Stimulated activated CD4-positive, alpha-beta T cell treated with anti-CD3 and anti-CD28 coated beads, TNF-alpha, amount 100 ng/mL, for 24 hours (primary cell): ENCODE measurements around the gene RDH13.

Experiments used
- DNase-seq, 3 experiments: peaks; one replicate each; pipeline ENCODE4 v3.0.0-alpha.2; 2020; ENCODE audit warnings: low read depth in 3 of 3

Gene RDH13

DNA sequence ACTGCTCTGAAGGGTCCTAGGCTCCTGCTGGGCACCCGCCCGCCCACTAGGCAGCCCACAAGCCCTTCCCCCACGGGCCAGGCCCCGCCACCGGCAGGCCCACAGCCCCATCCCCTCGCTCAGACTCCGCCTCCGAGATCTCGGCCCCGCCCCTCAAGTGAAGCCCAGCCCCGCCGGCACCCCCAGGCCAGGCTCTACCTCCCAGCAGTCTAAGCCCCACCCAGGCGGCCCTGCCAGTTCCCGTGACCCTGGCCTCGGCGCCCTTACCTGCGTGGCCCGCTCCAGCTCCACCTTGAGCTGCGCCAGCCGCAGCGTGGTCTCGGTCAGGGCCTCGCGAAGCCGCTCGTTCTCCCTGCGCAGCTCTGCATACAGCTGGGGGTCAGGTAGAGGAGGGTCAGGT is 29.0 kb upstream of the RDH13 start:
- DNase-seq = no peak

DNA sequence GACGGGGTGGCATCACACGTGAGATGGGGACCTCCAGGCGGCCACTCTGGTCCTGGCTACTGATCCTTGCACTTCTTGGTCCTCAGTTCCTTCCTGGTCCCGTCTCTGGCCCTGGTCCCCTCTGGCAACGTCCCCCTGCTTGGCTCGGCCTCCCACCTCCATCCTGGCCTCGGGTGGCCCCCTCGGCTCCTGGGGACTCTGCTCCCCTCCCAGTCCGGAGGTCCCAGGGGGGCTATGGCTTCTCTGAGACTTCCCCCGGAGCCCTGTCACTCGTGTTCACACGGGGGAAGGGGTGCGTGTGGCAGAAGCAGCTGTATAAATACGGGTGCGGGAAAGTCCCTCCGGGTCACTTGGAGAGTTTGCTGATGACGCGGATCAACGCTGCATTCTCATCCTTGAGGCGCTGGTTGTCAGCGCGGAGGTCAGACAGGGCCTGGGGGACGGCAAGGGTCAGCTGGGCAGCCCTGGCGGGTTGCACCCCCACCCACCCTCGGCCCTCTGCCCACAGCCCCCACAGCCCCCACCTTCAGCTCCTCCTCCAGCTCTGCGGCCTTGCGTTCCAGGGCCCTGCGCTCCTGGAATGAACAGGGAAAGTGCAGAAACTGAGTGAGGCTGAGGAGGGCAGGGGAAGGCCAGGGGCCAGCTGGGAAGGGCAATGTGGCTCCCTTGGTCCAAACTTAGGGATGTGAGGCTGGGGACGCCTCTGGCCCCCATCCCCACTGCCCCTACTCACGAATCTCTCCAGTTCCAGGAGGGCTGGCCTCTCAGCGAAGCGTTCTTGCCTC is 28.4 kb upstream of the RDH13 start:
- no peak for DNase-seq

DNA sequence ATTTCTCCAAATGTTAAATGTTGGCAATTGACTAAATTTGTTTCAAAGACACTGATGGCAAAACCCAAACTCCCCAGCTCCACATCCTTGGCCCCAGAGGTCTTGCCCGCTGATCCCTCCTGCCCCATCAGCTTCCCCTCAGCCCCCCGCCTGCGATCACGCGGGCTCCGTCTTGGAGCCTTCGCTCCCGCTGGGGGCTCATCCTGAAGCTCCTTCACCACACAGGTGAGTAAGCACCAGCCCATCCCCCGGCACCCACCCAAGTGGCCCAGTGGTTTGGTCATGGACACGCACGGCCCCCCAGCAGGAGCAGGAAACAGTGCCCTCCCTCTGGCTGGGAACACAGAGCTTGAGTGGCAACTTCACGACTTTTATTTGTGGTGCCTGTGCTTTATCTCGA is 27.6 kb upstream of the RDH13 start:
- DNase-seq = no peak

DNA sequence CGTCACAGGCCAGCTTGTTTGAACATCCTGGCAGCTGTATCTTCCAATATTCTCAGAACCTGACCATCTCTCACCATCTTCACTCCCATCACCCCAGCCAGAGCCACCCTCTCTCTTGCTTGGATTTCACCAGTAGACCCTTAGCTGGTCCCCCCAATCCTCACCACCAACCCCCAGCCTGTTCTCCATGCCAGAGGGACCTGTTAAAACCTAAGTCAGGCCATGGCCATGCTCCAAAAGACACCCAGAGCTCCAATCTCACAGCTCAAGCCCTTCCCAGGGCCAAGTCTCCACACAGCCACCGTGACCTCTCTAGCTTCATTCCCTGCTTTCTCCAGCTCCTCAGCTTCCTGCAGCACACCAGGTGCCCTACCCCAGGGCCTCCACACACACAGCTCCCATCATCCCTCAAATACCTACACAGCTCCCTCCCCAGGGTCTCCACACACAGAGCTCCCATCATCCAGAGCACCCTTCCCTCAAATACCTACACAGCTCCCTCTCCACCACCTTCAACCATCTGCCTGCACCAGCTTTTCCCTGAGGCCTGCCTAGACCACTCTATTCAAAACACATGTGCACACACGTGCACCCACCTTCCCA is 26.5 kb upstream of the RDH13 start:
- no peak for DNase-seq

DNA sequence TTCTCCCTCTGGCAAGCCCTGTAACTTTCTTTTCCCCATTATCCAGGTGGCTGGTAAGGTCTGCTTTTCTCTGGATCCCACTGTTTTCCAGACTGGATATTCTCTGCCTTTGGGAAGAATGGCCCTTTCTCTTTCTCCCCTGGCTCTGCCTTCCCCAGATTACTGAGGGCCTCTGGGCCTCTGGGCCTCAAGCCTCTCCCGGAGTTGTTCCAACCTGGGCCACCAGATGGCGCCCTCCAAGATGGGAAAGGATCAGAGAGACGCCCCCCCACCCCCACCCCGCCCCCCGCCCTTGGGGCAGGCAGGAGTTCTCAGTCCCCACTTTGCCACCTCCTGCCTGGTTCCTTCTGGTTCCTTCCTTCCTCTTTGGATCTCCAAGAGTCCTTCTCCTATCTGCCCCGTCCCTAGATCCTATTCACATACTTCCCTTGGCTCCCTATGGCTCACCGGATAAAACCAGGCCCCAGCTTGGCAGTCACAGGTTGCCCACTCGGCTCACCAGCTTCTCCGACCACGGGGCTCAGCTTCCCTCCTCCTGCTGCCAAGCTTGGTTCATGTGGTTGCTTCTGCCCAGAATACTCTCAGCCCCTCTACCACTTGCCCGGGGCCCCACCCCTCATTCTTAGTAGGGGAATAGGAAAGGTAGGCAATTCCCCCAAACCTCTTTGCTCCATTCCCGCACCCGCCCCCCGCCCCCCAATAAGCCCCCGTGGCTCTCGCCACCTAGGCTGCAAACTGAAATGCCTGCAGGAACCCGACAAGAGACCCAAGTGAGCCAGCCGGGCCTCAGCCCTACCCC is 25.8 kb upstream of the RDH13 start:
- peak; percentile 58 to 81 (median 62) for DNase-seq

DNA sequence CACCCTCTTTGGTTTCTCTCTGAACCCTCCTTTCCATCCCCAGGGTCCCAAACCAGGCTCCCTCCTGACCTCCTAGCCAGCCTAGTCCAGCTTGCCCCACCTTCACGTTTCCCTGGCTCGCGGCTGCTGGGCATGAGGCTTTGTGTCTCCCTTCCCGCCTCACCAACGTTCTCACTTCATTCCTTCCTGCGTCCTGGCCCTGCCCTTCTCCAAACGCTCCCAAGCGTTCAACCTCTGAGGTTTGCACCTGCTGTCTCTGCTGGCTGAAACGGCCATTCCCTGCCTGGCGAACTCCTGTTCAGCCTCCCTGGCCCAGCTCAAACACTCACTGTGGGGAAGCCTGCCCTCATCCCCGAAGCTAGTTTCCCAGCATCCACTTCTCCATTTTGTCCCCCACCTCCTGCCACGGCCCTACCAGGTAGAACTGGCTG is 25.1 kb upstream of the RDH13 start:
- DNase-seq = no peak

DNA sequence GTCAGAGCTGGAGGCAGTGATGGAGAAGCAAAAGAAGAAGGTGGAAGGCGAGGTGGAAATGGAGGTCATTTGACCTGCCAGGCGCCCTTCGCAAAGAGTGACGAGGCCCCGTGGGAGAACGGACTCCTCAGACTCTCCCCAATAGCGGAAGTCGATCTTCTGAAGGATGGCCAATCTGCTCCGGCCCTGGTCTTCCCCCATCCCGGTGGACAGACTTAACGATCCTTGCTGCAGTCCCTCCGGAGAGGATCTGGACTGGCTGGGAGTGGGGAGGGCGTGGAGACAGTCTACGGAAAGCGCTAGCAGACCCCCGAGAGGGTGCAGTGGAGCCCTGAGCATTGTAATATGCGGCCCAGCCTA is 24.6 kb upstream of the RDH13 start:
- DNase-seq = no peak

DNA sequence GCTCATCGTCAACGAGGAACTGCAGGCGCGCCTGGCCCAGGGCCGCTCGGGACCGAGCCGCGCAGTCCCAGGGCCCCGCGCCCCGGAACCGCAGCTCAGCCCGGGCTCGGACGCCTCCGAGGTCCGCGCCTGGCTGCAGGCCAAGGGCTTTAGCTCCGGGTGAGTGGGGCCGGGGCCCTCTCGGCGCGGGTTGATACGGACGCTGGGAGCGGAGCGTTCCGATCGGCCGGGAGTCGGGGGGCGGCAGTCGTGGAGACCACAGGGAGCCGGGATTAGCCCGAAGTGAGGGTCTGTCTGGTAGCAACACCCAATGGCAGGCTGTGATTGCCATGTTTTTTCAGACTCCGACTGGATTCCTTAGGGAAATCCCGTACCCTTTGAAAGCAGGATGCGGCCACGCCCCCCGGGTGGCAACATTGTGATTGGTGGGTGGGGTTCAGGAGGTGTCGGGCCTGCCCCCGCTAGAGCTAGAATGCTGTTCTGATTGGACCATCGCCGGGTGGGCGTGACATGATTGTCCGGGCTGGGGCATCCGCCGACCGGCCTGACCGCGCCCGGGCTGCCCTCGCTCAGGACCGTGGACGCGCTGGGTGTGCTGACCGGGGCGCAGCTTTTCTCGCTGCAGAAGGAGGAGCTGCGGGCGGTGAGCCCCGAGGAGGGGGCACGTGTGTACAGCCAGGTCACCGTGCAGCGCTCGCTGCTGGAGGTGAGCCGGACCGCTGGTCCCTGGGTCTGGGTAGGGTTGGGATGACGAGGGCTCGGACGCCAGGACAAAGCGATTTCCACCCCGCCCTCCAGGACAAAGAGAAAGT is 24.0 kb upstream of the RDH13 start:
- DNase-seq = peak in 2 of 3 experiments; percentile 25 to 59

DNA sequence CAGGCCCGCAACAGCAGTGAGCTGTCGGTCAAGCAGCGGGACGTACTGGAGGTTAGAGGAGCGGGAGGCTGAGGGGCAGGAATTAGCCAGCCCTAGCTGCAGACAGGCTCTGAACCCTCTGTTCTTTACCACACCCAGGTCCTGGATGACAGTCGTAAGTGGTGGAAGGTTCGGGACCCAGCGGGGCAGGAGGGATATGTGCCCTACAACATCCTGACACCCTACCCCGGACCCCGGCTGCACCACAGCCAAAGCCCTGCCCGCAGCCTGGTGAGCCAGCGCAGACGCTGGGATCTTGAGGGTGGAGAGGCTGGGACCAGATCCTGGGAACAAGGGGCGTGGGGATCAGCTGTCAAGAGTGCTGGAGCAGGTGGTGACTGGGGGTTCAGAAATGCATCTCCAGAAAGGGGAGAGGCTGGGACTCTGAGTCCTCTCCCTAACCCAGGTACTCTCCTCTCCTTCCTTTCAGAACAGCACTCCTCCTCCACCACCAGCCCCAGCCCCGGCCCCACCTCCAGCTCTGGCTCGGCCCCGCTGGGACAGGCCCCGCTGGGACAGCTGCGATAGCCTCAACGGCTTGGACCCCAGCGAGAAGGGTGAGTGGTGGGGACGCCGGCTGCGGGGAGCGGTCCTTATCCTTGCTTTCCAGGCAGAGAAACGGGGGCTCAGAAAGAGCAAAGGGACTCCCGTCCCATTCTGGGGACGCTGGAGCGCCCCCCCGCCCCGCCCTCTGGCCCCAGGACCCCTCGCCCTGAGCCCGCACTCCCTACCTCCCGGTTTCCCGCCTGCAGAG is 23.2 kb upstream of the RDH13 start:
- DNase-seq = no peak

DNA sequence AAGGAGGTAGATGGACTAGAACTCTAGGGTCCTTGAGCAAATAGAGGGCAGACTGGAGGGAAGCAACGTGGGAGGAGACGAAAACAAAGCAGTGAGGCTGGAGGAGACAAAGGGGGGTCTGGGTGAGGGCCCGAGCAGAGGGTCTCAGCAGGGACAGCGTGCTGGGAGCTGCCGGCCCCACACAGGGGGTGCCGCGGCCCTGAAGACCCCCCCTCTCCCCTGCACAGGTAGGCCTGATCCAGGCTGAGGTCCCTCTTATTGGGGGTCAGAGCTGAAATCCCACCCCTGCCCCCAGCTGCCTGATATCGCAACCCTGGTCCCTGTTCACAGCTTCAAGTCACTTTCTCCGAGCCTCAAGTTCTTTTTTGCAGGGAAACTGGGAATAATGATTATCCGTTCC is 21.5 kb upstream of the RDH13 start:
- no peak for DNase-seq

DNA sequence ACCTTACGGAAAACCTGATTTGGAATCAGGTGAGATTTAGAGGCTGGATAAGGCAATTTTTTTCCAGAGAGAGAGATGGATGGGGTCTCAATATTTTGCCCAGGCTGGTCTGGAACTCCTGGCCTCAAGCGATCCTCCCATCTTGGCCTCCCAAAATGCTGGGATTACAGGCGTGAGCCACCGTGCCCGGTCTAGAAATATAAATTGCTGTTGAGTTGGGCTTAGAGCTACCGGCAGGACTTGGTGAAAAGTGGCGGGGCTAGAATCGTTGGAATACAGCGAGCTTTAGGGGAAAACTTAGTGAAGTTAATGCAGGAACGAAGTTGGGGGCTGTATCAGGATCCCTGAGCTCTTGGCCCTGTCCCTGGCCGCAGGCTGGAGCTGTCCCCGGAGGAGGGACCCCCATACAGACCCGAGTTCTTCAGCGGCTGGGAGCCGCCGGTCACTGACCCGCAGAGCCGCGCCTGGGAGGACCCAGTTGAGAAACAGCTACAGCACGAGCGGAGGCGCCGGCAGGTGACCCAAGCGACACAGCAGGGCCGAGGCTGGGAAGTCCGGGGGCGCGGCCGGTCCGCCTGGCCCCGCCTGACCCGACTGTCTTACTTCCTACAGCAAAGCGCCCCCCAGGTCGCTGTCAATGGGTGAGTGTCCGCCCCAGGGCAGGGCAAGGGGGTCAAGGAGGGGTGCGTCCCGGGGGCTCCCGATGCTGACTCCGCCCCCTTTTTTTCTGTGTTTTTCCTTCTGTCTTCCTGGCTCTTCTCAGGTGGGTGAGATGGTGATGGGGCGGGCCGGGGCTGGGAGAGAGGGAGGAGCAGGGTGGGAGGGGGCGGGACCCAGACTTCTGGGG is 20.3 kb upstream of the RDH13 start:
- DNase-seq = no peak

DNA sequence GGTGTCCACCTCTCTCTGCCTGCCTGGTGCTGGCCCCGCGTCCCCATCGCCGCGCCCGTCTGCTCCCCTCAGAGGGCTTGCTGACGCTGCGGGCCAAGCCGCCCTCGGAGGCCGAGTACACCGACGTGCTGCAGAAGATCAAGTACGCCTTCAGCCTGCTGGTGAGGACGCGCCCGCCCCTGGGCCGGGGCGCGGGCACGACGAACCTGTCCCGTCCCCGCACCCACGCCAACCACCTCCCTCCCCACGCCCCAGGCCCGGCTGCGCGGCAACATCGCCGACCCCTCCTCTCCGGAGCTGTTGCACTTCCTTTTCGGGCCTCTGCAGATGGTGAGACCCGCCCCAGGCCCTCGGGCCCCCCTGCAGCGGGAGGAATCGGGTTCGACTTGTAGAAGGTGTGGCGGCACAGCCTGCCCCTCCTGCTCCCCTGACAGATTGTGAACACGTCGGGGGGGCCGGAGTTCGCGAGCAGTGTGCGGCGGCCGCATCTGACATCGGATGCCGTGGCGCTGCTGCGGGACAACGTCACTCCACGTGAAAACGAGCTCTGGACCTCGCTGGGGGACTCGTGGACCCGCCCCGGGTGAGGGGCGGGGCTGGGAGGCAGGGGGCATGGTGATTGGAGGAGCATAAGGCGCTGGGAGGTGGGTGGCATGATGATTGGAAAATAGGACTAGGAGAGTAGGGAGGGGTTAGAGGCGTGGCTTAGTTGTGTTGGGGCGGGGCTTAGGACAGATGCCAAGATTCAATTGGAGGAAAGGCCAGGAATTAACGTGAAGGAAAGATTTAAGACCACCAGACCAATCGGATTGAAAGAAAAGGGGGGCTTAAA is 19.3 kb upstream of the RDH13 start:
- peak in 1 of 3 experiments; percentile 55 for DNase-seq

DNA sequence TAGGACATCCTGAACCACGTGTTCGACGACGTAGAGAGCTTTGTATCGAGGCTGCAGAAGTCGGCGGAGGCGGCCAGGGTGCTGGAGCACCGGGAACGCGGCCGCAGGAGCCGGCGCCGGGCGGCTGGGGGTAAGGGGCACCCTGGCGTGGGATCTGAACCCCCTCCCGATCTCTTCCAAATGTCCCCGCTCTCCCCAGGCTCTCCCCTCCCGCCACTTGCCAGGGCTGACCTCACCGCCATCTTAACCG is 18.7 kb upstream of the RDH13 start:
- DNase-seq = no peak

DNA sequence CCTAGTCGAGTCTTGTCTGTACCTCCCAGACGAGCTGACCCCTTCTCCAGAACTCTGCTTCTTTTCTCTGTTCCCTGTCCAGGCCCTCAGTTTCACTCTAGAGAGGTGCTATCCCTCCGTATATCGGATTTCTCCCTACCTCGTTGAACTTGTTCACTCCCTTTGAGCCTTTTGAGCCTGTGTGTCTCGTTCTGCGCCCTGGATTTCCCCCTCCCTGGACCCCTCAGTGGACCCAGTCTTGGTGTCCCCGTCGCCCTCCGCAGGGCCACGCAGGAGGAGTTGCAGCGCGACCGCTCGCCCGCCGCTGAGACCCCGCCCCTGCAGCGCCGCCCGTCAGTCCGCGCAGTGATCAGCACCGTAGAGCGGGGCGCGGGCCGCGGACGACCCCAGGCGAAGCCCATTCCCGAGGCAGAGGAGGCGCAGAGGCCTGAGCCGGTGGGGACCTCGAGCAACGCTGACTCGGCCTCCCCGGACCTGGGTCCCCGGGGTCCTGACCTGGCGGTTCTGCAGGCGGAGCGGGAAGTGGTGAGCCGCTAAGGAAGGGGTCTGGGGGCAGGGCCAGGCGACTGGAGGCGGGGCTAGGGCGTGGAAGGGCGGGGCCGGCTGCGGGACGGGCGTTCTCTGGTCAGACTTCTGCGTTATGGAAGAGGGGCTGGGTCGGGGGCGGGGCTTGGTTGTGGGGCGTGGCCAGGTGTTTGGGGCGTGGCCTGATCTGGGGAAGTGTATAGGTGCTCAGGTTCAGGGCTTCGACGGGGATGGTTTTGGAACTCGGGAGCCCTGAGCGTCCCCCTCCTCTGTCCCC is 18.2 kb upstream of the RDH13 start:
- peak; percentile 65 to 90 (median 70) for DNase-seq

DNA sequence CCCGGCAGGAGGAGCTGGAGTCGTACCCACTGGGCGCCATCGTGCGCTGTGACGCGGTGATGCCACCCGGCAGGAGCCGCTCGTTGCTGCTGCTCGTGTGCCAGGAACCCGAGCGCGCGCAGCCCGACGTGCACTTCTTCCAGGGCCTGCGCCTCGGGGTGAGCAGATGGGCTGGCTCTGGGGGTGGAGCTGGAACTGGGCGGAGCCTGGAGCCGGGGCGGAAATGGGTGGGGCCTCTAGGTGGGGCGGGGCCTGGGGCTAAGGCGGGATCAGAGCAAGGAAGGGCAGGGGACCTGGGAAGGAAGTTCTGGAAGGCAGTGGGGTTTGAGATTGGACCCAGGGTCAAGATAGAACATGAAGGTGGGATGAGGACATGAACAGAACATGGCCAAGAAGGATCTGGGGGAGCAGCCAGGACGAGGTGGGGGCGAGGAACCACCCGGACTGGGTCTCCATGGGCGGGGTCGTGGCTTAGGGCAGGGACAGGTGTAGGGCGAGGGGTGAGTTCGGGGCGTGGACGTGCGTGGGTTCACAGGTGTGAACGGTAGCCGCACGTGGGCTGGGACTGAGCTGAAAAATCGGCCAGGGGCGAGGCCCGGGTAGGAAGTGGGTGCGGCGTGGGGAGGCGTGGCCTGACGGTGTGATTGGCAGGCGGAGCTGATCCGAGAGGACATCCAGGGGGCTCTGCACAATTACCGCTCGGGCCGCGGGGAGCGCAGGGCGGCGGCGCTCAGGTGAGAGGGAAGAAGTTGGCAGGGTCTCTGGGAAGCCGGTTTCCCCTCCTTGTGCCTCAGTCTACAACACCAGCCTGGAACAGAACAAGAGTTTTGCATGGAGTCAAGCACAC is 17.4 kb upstream of the RDH13 start:
- peak; percentile 38 to 71 (median 43) for DNase-seq

DNA sequence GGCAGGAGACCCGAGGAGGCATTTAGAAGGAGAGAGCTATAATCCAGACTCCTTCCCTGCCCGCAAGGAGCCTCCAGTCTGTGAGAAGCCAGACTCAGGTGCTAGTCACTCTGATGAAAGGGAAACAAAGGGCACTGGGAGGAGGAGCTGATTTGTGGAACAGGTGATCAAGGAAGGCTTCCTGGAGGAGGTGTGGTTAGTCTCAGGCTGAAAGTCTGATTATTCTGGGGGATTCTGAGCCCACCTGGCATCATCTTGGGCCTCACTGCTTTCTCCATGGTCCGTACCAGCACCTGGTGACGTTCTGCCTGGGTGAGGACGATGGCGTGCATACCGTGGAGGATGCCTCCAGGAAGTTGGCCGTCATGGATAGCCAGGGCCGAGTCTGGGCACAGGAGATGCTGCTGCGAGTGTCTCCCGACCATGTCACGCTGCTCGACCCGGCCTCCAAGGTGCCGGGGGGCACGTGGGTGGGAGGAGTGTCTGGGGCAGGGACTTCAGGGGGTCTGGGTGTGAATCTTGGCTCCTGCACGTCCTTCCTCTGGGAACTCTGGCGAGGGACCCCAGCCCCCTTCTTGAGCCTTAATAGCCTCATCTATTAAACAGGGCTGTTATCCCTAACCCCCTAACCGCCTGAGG is 16.6 kb upstream of the RDH13 start:
- DNase-seq = no peak

DNA sequence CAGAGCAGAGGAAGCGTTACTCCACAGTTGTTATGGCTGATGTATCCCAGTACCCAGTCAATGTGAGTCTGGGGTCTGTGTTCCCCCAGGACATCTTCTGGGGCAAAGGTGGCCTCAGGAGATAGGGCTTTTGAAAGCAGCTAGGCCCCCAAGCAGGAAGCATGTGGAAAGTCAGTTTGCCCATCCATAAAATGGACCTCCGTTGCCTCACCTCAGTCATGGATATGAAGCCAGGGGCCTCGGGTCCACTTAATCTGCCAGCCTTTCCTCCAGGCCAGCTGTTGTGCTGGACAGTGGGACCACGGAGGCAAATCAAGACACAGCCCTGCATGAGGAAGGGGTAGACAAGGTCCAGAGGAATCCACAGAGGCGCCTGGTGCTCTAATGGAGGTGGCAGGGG is 16.0 kb upstream of the RDH13 start:
- no peak for DNase-seq
